PC-9 (cell line): ENCODE results near the gene WBP2.

Experiments used
- EZH2 ChIP-seq: fragments of 200-600 bp; sonication (generic); IDR thresholded peaks from 2 replicates; pipeline ENCODE4 v1.8.0; 2017; ENCODE audit warnings: antibody characterized with exemption, low read depth
- TF ChIP-seq, protein P1 (sequence below): fragments of 200-600 bp; sonication (generic); conservative IDR thresholded peaks from 2 replicates; pipeline ENCODE4 v1.6.1; 2017; ENCODE audit warnings: mixed run types, antibody characterized with exemption, mild to moderate bottlenecking, moderate library complexity

DNA sequence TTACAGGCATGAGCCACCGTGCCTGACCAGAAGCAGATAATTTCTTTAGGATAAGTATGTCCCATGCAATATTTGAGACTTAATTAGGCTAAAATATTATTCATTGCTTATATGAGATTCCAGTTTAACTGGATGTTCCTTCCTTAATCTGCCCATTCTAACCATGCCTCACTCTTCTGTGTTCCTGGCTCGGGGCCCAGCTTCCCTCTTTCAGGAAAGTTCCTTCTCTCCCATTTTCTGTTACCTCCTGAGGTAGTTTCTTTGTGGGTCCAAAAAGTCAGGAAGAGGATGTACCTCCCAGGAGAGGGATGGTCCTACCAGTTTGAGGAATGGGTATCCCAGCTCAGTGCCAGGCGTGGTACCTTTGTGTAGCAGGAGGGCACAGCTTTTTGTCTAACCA is 47.3 kb downstream of the WBP2 start:
- TF ChIP-seq, protein P1, sequence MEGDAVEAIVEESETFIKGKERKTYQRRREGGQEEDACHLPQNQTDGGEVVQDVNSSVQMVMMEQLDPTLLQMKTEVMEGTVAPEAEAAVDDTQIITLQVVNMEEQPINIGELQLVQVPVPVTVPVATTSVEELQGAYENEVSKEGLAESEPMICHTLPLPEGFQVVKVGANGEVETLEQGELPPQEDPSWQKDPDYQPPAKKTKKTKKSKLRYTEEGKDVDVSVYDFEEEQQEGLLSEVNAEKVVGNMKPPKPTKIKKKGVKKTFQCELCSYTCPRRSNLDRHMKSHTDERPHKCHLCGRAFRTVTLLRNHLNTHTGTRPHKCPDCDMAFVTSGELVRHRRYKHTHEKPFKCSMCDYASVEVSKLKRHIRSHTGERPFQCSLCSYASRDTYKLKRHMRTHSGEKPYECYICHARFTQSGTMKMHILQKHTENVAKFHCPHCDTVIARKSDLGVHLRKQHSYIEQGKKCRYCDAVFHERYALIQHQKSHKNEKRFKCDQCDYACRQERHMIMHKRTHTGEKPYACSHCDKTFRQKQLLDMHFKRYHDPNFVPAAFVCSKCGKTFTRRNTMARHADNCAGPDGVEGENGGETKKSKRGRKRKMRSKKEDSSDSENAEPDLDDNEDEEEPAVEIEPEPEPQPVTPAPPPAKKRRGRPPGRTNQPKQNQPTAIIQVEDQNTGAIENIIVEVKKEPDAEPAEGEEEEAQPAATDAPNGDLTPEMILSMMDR, result no peak
- no peak for TF ChIP-seq EZH2
